Measurements from ENCODE around the gene ZNF526.
"Not testable (repeated sequence)": the region's sequence is repeated elsewhere in the genome, so short reads cannot be mapped to it uniquely, and the experiment has no call there.

ZNF526 gene

DNA sequence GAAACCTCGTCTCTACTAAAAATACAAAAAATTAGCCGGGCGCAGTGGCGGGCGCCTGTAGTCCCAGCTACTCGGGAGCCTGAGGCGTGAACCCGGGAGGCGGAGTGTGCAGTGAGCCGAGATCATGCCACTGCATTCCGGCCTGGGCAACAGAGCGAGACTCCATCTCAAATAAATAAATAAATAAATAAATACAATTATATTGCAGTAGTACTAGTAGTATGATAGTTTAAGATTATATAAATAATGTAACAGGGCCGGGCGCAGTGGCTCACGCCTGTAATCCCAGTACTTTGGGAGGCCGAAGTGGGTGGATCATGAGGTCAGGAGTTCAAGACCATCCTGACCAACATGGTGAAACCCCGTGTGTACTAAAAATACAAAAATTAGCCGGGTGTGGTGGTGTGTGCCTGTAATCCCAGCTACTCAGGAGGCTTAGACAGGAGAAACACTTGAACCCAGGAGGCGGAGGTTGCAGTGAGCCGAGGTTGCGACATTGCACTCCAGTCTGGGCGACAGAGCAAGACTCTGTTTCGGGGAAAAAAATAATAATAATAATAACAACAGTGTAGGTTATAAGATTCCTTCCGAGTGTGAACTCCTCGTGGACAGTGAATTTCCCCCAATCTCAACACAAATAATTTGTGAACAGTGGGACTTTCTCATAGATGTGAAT is 47.0 kb downstream of the ZNF526 start:
- DNase-seq, result not testable (repeated sequence)

DNA sequence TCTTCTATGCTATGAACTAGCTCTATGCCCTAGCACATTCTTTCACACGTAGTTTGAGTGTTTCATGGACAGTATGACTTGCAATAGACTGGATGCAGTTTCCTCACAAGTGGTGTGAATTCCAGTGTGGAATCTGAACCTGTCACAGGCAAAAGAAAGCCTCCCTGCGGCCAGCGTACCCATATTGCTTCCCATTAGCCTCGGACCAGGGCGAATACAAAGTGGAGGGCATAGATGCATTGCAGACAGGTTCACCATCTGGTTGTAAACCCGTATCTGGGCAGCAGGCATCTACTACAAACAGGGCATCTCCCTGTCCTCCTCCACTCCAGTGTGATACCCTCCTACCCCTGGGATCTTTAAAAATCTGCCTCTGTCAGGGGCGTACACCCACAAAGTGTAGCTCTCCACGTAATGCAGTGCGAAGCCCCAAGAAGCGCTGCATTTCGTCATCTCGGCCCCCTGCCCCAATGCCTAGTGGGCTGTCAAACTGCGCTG is 47.6 kb downstream of the ZNF526 start:
- no peak for DNase-seq

DNA sequence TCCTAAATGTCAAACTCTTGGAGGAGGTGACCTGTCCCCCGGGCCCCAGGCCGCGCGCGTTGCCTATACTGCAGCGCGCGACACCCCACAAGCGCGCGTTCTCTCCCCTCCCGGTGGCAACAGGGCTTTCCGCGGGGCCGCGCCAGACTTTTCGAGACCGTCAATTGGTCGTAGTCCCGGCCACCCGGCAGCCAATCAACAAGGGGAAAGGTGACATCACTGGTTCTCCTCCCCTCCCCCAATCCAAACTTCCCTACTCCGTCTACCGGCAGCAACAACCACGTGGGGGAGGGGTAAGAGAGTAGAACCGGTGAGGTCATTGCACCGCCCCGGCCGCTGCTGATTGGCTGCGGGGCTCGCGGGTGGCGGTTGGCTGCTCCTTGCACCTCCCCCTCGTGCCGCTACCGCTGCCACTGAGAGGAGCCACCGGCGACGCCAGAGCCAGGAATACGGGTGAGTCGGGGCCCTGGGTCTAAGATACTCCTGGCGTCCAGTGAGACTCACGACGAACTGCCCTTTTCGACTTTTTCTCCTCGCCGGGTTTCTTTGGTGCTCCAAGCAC is 48.1 kb downstream of the ZNF526 start:
- DNase-seq, result peak; percentile 97

DNA sequence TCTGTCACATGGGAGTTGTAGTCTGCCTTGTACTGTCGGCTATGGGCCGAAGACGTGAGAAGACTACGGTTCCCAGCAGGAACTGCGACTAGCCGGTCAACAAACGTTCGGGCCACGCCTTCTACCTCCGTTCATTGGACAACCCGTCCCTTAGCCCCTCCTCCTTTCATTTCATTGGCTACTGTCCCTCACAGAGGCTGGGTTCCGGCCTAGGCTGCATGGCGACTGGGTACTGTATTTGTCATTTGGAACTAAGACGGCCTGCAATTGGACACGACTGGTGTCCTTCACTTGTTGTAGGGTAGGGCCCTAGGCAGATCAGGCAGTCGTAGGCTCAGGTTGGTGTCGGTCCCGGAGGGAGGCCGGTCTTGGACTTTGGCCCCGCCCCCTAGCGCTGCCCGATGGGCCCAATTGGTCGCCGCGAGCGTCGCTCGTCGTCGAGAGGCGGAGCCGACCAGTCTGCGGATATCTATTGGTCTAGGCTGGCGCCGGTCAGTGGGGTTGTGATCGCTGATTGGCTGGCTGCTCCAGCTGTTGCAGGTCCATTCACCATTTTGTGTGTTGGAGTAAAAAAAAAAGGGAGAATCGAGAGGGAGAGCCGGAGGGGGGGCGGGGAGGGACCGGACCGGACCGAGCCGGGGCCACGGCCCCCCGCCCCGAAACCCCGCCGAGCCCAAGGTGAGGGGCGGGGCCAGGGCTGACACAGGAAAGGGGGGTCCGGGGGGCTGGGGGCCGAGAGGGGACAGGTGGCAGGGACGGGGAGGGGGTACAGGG is 48.8 kb downstream of the ZNF526 start, which contains the start of gene CIC:
TSS of gene CIC (plus strand) at position 549 of the 774 bp plus-strand sequence. CDS start 2,532 bp downstream, outside the sequence.
- peak; percentile 100 for DNase-seq

DNA sequence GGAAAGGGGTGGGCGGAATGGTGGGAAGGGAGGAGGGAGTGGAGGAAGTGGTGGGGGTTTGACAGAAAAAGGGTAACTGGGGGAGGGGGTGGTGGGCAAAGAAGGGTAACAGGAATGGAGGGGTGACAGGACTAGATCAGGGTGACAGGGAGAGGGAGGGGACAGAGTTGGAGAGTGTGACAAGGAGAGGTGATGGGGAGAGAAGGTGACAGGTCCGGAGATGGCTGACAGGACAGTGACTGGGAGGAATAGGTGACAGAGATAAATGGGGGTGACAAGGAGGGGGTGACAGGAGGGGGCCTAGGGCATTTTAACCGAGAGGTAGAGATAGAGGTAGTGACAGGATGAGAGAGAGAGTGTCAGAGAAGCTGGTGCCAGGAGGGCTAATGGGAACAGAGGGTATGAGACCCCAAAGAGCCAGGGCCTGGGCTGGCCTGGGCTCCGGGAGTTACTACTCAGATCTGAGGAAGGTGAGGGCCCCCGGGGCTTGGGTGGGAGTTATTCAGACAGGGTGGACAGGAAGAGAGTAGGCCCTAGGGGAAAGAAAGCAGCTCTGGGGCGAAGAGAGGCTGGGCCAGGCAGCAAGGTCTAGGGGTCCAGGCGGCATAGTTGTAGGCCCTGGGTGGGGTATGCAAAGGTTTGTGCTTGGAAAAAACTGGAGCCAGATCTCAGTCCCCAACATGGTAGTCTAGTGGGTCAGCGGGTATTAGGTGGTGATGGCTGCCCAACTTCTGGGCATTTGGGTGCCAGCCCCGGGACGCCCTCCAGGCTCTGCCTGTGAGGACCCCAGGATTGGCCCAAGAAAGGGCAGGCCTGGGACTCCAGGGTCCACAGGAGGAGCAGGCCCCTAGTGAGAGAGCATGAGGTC is 49.6 kb downstream of the ZNF526 start:
- DNase-seq, result no peak

DNA sequence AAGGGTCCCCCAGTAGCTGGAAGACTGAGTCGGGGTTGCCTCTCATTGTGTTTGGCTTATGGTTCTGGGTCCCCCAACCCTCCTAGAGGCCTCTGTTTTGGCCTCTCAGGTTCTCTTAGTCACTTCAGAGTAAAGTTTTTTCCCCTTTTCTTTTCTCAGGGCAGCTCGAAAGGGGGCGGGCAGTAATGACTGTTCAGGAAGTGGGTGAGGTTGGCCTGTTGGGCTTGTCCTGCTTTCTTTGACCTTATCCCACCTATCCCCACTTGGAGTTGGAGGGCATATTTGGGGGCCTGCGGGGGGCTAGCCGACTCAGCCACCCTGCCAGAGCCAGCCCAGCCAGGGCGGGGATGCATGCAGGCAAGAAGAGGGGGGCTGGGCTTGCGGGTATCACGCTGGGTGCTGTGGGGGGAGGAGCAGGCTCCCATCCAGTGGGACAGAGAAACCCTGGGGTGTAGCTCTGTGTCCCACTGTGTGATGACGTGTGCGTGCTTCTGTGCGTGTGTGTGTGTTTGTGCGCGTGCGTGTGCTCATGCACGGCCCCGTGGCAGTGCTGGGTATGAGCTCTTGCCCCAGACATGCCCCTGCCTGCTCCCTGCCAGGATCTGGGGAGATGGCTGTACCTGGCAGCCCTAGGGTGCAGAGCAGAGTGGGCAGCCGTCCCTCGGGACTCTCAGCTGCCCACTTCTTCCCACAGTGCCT is 50.4 kb downstream of the ZNF526 start:
- no peak for DNase-seq

DNA sequence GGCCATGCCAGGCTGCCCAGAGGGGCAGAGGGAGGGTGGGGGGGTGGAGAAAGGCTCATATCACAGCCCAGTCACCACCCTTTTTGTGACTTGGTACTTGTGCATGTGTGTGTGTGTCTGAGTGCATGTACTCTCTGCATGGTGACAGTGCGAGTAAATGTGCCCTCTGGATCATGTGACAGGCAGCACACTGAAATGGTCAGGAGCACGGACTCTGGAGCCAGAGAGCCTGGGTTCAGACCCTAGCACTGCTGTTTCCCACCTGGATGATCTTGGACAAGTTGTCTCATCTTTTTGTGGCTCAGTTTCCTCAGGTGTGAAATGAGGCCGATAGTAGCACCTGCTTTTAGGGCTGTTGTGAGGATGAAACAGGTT is 50.9 kb downstream of the ZNF526 start:
- DNase-seq, result no peak

DNA sequence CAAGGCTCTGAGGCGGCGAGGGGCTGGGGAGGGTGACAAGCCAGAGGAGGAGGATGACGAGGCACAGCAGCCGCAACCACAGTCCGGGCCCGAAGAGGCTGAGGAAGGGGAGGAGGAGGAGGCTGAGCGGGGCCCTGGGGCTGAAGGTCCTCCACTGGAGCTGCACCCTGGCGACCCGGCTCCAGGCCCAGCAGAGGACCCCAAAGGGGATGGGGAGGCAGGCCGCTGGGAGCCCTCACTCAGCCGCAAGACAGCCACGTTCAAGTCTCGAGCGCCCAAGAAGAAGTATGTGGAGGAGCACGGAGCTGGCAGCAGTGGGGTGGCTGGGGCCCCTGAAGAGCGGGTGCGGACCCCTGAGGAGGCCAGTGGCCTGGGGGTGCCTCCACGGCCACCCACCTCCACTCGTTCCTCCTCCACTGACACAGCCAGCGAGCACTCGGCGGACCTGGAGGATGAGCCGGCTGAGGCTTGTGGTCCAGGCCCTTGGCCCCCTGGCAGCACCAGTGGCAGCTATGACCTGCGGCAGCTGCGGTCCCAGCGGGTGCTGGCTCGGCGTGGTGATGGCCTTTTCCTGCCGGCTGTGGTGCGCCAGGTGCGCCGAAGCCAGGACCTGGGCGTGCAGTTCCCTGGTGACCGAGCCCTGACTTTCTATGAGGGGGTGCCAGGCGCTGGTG is 51.9 kb downstream of the ZNF526 start:
- no peak for DNase-seq

DNA sequence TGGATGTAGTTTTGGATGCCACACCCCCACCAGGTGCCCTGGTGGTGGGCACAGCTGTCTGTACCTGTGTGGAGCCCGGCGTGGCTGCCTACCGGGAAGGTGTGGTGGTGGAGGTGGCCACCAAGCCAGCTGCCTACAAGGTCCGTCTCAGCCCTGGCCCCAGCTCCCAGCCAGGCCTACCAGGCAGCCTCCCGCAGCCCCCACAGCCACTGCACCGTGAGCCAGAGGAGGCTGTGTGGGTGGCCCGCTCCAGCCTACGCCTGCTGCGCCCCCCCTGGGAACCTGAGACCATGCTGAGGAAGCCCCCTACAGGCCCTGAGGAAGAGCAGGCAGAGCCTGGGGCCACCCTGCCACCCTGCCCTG is 52.4 kb downstream of the ZNF526 start:
- no peak for DNase-seq

DNA sequence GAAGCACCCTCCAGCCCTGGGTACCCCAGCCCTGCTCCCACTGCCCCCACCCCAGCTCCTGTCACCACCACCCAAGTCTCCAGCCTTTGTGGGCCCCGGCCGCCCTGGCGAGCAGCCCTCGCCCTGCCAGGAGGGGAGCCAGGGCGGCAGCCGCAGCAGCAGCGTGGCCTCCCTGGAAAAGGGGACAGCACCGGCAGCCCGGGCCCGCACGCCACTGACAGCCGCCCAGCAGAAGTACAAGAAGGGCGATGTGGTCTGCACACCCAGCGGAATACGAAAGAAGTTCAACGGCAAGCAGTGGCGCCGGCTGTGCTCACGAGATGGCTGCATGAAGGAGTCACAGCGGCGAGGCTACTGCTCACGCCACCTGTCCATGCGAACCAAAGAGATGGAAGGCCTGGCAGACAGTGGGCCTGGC is 52.9 kb downstream of the ZNF526 start:
- no peak for DNase-seq

DNA sequence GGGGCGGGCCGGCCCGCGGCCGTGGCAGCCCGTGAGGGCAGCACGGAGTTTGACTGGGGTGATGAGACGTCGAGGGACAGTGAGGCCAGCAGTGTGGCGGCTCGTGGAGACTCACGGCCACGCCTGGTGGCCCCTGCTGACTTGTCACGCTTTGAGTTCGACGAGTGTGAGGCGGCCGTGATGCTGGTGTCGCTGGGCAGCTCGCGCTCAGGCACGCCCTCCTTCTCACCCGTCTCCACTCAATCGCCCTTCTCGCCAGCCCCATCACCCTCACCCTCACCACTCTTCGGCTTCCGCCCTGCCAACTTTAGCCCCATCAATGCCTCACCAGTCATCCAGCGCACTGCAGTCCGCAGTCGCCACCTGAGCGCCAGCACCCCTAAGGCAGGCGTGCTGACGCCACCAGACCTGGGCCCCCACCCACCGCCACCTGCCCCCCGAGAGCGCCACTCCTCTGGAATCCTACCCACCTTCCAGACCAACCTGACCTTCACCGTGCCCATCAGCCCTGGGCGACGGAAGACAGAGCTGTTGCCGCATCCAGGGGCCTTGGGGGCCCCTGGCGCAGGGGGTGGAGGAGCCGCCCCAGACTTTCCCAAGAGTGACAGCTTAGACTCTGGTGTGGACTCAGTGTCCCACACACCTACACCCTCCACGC is 53.4 kb downstream of the ZNF526 start:
- no peak for DNase-seq

DNA sequence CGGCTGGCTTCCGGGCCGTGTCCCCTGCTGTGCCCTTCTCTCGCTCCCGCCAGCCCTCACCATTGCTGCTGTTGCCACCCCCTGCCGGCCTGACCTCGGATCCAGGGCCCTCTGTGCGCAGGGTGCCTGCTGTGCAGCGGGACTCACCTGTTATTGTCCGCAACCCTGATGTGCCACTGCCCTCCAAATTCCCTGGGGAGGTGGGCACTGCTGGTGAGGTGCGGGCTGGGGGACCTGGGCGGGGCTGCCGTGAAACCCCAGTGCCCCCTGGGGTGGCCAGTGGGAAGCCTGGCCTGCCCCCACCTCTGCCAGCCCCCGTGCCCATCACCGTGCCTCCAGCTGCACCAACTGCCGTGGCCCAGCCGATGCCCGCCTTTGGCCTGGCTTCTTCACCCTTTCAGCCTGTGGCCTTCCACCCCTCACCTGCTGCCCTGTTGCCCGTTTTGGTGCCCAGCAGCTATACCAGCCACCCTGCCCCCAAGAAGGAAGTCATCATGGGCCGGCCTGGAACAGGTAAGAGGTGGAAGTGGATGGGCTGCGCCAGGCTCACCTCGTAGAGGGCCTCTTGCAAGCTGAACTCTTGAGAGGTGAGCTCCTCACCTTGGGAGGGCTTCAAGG is 54.1 kb downstream of the ZNF526 start:
- DNase-seq, result no peak

DNA sequence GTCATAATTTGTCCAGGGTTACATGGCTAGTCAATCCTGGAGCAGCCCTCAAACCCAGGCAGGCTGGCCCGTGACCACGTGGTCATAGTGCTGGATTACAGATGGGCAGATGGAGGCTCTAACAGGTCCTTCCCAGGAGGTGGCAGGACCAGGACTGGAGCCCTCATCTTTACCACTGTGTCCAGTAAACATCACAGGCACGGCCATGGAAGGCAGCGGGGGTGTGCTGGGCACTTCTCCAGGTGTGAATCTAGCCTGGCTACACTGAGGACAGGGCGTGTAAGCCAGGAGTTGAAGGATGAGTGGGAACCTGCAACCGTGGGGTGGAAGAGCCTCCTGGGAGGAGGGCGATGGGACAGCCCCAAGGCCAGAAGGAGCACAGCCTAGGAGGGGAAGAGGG is 55.0 kb downstream of the ZNF526 start:
- DNase-seq, result no peak

DNA sequence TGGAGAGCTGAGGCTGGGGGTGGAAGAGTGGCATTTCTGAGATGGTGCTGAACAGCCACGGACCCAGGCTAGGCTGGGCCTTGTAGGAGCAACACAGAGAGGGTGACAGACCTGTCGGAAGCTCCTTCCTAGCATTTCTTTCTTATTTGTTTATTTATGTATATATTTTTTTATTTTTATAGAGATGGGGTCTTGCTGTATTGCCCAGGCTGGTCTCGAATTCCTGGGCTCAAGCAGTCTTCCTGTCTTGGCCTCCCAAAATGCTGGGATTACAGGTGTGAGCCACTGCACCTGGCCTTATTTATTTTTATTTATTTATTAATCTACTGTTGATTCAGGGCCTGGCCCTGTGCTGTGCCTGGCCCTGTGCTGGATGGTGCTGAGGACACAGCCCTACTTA is 55.4 kb downstream of the ZNF526 start:
- no peak for DNase-seq

DNA sequence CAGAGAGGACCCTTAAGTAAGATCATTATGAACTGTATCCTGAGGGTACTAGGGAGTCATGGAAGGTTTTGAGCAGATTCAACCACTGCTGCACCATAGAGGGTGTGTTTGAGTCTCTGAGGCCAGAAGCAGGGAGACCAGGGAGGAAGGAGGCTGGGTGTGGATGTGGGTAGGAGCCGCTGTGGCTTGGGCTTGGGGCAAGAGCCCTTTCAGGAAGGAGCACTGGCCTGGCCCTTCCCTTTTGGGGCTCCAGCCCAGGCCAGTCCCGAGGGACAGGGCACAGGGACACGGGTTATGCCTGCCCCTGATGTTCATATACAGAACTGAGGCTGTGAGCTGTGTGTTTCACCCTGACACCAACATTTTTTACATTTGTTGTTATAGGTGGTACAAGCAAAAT is 56.2 kb downstream of the ZNF526 start:
- no peak for DNase-seq

DNA sequence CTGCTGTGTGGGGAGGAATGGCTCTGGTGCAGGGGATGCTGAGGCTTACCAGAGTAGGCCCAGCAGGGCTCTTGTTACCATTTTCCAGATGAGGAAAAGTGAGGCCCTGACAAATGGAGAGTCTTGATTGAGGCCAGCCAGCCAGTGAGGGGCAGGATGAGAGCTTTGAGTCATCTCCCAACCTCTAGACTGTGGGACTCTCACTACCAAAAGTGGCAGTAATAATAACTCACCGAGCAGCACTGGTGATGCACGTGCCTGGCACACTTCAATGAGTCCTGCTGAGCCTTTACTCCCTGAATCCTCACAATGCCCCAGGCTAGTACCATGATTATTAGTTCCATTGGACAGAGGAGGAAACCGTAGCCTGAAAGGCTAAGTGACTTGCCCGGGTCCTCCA is 56.7 kb downstream of the ZNF526 start:
- DNase-seq, result no peak

Data from NCI-H1092 (cell line).